GM18517 (cell line): ENCODE results near the gene IQCK.
"Not testable (repeated sequence)": the region's sequence is repeated elsewhere in the genome, so short reads cannot be mapped to it uniquely, and the experiment has no call there.

Source experiments
- ATAC-seq: cut with Tn5 transposase; IDR thresholded peaks from one replicate; pipeline ENCODE4 v1.9.1; 2021; ENCODE audit warnings: mild to moderate bottlenecking, moderate library complexity; ENCODE audit not compliant: unreplicated experiment

IQCK gene, protein sequence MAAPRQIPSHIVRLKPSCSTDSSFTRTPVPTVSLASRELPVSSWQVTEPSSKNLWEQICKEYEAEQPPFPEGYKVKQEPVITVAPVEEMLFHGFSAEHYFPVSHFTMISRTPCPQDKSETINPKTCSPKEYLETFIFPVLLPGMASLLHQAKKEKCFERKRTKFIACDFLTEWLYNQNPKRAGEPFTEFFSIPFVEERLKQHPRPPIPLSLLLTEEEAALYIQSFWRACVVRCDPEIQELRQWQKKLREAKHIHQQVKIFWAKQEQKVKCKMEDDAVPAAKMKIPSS

DNA sequence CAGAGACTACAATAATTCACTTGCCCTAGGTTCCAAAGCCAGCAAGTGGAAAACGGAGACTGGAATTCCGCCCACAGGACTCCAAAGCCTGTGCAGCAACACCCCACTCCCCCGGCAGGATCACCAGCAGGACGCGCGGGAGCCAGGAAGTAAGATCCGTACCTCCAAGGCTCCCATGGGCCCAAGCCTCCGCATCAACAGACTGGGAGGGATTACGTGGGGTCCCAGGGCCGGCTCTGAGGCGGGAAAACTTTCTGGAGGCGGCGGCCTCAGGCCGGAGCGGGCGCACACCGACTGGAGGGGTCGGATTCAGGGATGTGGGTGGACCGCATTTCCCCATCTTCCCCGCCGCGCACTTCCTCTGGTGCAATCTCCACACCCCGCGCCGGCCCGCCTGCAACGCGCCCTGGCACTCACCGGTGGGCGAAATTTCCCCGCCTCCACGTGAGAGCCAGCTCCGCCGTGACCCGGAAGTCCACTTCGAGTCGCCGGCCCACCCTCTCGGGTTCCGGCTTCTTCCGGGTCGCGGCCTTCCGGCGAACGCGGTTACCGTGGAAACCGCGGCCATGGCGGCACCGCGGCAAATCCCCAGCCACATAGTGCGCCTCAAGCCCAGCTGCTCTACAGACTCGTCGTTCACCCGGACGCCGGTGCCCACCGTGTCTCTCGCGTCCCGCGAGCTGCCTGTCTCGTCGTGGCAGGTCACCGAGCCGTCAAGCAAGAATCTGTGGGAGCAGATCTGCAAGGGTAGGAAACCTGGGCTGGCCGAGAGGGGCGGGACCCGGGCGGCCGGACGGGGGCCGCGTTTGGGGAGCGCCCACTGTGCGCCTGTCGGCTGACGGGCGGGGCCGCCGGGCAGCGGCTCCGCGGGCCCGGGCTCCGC, at the start of gene IQCK, which contains the start of gene KNOP1:
TSS of gene IQCK (plus strand) at position 531 of the 883 bp plus-strand sequence. CDS start at position 567, 36 bp downstream.
TSS of gene KNOP1 (minus strand) at position 487 of the 883 bp plus-strand sequence. CDS start 3,192 bp downstream, outside the sequence.
- ATAC-seq: peak; percentile 87

DNA sequence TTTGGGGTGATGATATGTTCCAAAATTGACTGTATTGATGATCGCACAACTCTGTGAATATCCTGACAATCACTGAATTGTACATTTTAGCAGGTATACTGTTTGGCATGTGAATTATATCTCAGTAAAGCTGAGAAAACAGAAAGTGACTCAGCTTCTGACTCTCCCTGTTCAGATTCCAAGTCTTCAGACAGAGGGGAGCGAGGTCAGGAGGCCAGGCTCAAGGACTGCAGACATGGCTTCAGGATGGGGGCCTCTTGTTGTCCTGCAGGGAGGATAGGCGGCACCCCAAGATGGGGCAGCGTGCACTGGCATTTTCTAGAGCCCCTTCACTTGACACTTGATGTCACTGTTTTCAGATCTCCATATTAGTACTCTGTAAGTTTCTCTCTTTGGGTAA, 45.7 kb upstream of the IQCK start:
- no peak for ATAC-seq

DNA sequence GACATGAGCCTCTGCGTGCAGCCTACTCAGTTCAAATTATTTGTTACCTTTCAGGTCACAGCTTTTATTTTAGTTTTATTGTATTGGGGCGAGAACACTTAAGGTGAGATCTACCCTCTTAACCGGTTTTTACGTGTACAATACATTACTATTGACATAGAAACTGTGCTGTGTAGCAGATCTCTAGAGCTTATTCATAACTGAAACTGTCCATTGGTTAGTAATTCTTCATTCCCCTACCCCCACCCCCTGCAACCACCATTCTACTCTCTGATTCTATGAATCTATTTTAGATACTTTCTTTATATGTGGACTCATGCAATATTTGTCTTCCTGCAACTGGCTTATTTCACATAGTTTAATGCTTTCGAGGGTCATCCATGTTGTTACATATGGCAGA, 43.6 kb upstream of the IQCK start:
- no peak for ATAC-seq

DNA sequence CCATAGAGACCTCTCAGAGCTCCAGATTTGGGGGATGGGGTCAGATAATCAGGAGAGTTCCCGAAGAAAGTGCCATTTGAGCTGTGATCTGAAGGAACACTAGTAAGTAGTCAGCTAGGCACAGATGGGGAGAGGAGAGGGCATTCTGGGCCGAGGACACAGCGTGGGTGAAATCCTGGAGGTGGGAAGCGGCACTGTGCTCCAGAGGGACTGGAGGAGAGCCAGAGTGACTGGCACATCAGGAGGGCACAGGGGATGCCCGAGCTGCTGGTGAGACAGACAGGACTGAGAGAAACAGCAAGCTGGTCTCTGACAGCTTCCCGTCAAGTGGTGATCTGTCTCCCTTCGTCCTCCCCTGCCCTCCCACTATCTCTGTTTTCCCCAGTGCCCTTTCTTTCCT, 40.7 kb upstream of the IQCK start:
- no peak for ATAC-seq

DNA sequence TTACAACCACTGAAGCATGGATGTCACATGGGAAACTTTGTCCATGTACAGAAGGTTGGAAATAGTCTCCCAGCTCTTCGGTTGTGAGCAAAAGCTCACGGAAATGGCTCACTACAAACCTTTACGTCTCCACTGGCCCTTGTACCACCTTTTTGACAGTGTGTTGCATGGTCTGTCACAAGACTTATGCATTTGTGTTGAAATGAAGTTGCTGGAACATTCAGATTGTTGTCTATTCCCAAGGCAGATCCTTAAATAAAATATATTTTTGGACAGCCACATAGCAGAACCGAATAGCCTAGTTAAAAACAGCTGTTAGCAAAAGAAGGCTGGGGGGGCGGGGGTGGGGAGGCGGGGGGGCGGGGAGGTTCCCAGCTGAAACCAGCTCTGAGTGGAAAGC, 39.3 kb upstream of the IQCK start:
- no peak for ATAC-seq

DNA sequence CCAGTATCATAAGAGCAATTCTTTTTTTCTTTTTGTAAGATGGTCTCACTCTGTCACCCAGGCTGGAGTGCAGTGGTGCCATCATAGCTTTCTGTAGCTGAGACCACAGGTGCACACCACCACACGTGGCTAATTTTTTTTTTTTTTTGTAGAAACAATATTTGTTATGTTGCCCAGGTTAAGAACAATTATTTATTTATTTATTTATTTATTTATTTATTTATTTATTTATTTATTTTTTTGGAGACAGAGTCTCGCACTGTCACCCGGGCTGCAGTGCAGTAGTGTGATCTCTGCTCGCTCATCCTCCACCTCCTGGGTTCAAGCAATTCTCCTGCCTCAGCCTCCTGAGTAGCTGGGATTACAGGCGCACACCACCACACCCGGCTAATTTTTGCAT, 38.8 kb upstream of the IQCK start:
- ATAC-seq: not testable (repeated sequence)

DNA sequence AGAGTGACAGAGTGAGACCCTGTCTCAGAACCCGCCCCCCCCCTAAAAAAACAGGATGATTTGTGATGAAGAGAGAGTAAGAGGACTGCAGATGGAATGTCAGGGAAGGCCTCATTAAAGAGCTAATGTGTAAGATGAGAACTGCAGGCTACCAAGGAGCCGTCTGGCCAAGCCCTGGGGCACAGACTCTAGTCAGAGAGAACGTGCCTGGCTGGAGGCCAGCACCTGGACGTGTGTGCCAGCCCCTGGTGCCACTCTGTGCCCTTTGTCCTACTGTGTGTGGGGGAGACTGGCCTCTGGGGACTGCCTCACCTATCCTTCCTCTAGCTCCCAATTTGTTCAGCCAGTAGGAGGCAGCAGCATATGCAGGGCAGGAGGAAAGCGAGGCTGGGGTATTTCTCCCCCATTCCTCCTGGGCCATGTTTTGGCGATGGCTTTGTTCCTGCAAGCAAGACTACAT, 37.2 kb upstream of the IQCK start:
- ATAC-seq: no peak

DNA sequence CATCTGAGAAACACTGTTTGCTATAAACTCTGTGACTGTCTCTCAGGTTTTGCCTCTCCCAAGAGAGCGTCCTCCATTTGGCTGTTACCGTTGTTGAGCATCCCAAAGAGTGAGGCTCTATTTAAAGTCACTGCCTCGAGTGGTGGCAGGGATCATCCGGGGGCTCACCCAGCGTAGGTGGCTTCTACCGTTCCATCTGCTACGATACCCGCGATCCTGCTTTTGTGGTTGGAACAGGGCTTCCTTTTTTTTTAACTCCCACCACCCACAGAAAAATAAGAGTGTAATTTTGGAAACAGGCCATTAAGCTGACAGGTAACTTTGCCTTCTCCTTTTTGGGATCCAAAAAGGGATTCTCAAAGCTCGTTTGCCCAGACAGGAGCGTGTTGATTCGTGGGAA, 36.4 kb upstream of the IQCK start:
- no peak for ATAC-seq

DNA sequence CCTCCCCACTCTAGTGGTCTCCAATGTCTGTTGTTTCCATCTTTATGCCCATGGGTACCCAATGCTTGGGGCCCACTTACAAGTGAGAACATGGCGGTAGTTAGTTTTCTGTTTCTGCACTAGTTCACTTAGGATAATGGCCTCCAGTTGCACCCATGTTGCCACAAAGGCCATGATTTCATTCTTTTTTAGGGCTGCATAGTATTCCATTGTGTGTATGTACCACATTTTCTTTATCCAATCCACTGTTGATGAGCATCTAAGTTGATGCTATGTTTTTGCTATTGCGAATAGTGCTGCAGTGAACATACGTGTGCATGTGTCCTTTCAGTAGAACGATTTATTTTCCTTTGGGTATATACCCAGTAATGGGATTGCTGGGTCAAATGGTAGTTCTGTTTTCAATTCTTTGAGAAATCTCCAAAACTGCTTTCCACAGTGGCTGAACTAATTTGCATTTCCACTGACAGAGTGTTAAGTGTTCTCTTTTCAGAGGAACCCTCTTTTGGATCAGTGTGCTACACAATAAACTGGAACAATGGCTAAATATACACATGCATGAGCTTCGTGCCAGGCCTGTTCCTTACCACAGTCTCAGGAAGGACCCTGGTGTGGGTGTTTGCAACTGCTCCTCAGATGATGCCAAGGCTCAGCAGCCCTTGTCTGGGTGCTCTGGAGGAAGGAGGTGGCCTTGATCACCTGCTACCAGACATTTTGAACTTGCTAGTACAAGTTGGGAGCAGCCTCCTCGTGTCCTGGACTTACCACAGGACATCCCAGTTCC, 34.4 kb upstream of the IQCK start:
- ATAC-seq: no peak

DNA sequence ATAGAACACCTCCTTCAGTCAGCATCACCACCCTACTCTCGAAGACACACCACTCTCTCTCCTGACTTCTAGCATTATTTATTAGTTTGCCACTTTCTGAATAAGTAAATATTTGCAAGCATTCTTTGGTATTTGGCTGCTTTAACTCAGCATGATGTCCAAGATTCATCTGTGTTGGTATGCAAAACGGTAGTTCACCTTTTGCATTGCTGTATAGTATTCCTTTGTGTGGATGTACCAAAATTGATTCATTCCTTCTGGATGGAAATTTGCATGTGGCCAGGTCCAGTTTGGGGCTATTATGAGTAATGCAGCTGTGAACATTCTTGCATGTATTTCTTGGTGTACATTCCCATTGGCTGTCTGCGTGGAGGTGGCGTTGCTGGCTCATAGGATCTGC, 32.9 kb upstream of the IQCK start:
- no peak for ATAC-seq

DNA sequence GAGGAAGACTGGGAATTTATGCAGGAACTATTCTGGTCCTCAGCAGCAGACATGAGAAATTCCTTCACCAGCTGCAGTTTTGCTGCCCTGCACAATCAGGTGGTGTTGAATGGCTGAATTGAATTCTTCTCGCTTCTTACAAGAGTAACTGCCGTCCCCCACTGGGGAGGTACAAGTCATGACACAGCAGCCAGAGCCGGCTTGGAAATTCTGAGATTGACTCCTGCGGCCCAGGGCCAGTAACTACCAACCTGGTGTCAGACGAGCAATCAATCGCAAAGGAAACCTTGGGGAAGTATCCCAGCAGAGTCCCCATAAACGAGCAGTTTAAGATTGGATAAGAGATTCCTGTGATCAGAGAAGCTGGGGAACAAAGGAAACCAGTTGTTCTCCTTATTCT, 30.8 kb upstream of the IQCK start:
- ATAC-seq: no peak

DNA sequence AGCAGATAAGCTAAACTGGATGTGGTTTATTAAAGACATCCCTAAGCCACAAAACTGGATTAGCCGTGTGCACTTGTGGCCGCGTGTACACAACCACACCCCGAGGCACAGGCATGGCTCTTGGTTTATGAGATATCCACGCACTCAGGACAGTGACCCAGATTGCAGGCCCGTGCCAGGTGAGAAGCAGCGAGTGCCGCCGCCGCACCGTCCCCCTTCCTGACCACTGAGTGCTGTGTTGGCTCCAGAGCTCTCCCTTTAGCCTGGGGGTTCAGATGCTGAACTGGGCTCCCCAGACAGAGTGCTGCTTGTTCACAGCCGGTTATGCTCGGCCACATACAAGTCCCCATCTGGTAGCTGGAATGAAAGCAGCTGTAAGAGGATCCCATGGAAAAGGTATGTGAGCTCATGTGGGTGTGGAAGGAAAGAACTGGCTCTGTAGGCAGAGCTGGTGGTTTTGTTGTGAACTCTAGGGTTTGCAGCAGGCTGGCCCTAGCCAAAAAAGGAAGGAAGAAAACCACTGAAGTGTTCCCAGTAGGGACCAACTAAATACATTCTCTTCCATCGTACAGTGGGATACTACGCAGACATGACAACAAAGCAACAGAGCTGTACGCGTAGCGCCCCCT, 29.6 kb upstream of the IQCK start:
- ATAC-seq: no peak

DNA sequence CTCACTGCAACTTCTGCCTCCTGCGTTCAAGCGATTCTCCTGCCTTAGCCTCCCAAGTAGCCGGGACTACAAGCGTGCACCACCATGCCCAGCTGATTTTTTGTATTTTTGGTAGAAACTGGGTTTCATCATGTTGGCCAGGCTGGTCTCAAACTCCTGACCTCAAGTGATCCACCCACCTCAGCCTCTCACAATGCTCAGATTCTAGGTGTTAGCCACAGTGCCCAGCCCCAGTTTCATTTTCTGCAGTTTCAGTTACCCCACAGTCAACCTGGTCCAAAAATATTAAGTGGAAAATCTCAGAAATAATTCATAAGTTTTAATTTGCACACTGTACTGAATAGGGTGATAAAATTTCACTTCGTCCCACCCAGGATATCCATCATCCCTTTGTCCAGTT, 28.7 kb upstream of the IQCK start:
- ATAC-seq: no peak

DNA sequence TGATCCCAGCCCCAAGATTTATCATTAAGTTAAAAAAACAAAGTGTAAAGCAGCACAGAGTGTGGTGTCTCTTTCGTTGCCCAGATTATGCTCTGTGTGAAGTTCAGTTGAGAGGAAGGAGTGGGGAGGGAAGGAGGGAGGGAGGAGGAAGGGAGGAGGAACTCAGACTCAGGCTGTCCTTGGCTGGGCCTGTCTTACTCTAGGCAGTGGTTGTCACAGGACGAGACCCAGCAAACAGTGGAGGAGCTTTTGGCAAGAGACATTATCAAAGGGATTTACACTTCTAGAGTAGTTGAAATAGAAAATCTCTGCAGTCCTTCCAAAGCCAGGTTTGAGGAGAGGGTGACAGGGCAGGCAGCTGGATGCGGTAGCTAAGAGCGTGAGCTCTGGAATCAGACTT, 27.9 kb upstream of the IQCK start:
- no peak for ATAC-seq

DNA sequence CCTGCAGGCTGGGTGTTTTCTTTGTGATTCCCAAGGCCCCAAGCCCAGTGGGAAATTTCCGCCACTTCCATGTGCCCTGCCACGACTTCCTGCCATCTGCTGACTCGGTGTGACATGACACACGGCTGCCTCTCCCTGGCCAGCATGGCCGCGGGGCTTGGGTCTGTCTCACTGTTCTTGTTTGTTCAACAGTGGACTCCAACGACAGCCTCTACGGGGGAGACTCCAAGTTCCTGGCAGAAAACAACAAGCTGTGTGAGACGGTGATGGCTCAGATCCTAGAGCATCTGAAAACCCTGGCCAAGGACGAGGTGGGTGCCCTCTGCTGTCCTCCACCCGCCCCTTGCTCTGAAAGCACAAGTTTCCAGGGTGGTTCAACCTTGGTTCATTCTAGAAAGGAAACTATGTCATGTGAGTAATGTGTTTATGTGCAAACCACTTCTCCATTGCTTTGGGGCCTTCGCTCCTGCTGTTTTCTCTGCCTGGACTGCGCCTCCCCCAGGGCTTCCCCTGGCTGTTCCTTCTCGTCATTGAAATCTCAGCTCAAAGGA, 26.8 kb upstream of the IQCK start:
- no peak for ATAC-seq

DNA sequence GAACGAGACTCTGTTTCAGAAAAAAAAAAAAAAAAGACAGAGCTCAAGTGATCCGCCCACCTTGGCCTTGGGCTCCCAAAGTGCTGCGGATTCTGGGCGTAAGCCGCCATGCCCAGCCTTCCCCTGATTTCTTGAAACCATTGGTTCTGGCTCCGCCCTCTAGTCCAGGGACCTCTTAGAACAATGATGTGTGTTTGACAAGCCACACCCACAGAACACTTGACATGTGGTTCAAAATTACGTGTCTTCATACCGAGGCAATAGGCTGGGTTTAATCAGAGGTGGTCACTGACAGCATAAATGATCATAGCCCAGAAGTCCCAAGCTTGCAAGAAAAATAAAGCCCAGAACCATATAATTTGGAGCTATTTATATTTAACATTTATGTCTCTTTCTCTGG, 23.1 kb upstream of the IQCK start:
- ATAC-seq: no peak

DNA sequence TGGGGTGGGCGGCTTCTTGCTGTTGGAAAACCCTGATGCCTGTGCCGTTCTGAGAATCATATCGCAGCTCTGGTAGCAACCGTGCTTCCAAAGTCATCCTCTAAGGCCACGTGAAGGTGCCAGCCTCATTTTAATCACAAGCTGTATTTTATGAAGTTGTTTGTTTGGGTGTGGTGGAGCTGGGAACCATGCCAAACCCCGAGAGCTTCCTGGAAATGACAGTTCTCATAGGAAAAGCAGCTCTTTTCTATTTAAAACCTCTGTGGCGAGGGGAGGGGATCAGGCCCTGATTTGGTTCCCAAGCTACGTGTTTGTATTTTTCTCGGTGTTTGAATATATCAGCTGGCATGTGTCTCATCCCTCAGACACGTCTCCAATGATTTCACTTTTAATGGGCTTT, 21.7 kb upstream of the IQCK start:
- no peak for ATAC-seq

DNA sequence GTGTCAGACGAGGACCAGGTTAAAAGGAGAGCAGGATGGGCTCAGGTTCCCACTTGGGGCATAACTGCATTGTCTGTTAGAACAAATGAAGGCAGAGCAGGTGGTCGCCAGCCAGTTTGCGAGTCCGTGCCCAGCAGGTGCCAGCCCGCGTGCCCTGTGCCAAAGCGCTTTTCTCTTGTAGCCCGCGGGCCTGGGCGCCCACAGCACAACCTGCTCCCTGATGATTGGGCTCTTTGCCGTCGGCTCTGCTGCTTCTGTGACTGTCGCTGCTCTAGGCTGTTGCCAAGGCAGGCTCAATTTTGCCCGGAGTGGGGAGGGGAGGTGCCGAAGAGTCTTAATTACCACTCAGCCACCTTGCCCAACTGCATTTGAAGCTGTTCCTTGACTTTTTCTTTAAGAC, 21.1 kb upstream of the IQCK start:
- ATAC-seq: no peak

DNA sequence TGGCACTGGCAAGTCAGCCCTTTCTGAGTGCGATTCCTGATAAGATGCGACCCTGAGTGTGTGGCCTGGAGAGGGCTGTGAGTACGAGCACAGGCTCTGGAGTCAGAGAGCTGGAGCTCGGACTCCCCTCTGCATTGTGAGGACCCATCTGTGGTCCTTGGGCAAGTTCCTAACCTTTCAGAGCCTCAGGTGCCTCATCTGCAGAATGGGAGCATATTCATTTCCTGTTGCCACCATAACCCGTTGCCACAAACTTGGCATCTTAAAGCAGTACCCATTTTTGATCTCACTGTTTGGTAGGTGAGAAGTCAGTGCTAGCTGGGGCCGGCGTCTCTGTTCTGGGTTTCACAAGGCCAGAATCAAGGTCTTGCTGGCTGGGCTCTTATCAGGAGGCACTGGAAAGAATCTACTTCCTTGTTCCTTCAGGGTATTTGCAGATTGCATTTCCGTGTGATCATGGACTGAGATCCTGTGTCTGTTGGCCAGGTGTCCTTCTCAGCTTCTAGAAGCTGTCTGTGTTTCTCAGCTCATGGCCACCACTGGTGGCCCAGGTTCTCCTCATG, 20.2 kb upstream of the IQCK start:
- ATAC-seq: no peak
